ENCODE data around the gene DAGLA. TPM values are rescaled to one million over a fixed set of nuclear protein-coding genes. Genes with fewer than 3 reads are reported as not detected.

DAGLA gene
- total RNA-seq, 1 experiment from 2014 or later = 3.1 TPM

DNA sequence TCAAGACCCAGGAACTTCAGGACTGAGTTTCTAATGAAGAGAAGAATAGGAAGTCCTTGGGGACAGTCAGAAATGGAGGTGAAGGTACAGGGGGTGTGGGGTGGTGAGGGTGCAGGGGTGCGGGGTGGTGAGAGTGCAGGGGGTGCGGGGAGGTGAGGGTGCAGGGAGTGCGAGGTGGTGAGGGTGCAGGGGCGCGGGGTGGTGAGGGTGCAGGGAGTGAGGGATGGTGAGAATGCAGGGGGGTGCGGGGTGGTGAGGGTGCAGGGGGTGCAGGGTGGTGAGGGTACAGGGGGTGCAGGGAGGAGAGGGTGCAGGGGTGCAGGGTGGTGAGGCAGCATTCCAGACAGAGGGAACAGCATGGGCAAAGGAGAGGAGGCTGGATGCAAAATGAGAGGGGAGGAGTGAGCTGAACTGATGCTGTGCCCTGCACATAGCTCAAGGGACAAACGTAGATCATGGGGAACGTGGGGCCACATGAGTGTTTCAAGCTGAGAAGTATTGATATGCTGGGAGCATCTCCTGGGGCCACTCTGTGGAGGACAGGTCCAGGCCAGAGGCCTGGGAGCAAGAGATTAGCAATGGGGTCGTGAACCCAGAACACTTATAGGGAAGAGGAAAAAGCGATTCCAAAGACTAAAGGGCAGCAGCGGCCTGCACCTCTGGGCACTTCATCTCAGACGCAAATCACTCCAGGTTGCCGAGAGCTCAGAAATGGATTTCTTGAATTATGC lies 23.7 kb upstream of the DAGLA start:
- ChIA-PET POLR2A (no interaction called here), CTCF (interaction anchor here (0.7 to 1.6 kb wide), 11 partner anchors 10 to 131 kb away, joined by 3 to 6 read pairs (median 3); no protein-coding TSS in a partner anchor)
- Mint-ChIP-seq H3K36me3 (no peaks in the 10 kb centered on the region), H3K27me3 (ENCODE audit: low read depth) (no peaks in the 10 kb centered on the region; the same call in none of the 2 replicates), H3K9me3 (no peaks in the 10 kb centered on the region), H3K27ac (no peak overlapping the region), H3K4me3 (no peak overlapping the region), H3K4me1 (peaks cover 48% of the 10 kb centered on the region)
- ATAC-seq = no peak
- TF ChIP-seq GTF2I (CRISPR knock-in tag; conservative IDR thresholded peaks at IDR 0.05) = no peak
- TF ChIP-seq, protein P1, sequence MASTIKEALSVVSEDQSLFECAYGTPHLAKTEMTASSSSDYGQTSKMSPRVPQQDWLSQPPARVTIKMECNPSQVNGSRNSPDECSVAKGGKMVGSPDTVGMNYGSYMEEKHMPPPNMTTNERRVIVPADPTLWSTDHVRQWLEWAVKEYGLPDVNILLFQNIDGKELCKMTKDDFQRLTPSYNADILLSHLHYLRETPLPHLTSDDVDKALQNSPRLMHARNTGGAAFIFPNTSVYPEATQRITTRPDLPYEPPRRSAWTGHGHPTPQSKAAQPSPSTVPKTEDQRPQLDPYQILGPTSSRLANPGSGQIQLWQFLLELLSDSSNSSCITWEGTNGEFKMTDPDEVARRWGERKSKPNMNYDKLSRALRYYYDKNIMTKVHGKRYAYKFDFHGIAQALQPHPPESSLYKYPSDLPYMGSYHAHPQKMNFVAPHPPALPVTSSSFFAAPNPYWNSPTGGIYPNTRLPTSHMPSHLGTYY (CRISPR knock-in tag; IDR thresholded peaks at IDR 0.05) = 0 out of 2 replicates have a peak, but pooled peaks have one; percentile 29
- no peak for TF ChIP-seq ATF1 (CRISPR knock-in tag; IDR thresholded peaks at IDR 0.05)
- no peak for TF ChIP-seq KAT7 (CRISPR knock-in tag; IDR thresholded peaks at IDR 0.05; ENCODE audit: borderline replicate concordance)
- TF ChIP-seq SOX15 (CRISPR knock-in tag; IDR thresholded peaks at IDR 0.05) = no peak
- no peak for DNase-seq (ENCODE audit: low spot score)

DNA sequence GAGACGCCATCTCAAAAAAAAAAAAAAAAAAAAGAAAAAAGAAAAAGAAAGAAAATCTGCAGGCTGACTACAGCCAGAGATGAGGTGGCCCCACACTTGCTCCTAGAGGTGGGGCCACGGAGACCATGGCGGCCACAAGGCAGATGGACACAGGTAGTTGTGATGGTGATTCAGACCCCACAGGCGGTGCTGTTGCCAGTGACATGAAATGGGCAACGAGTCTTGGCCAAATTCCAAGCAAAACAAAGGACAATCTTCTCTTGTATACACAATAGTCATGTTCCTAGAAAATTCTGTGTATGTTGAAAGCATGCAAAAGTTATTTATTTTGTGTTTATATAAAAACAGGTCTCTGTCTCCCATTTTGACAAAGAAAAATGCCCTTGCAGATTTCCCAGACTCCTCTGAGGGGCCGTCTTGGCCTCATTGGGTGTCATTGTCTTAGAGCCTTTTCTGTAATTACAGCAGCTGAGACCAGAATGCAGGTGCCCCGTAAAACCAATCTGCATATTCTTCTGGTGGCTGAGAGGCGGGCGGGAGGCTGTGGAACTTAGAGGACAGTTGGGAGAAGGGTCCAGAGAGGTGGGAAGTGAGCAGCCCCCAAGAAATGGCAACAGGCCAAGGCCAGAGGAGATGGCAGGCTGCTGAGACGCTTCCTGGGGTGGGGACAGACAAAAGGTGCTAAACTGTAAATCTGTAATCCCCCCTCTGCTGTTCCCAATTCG lies 22.5 kb upstream of the DAGLA start:
- Mint-ChIP-seq H3K4me3 (no peak overlapping the region), H3K27ac (no peak overlapping the region), H3K9me3 (no peaks in the 10 kb centered on the region), H3K27me3 (ENCODE audit: low read depth) (no peaks in the 10 kb centered on the region; the same call in none of the 2 replicates), H3K4me1 (peaks cover 44% of the 10 kb centered on the region), H3K36me3 (no peaks in the 10 kb centered on the region)
- ChIA-PET CTCF (interaction anchor here (1.6 kb wide), 2 partner anchors 76 to 90 kb away, joined by 4 to 6 read pairs; no protein-coding TSS in a partner anchor), POLR2A (no interaction called here)
- TF ChIP-seq, protein P2, sequence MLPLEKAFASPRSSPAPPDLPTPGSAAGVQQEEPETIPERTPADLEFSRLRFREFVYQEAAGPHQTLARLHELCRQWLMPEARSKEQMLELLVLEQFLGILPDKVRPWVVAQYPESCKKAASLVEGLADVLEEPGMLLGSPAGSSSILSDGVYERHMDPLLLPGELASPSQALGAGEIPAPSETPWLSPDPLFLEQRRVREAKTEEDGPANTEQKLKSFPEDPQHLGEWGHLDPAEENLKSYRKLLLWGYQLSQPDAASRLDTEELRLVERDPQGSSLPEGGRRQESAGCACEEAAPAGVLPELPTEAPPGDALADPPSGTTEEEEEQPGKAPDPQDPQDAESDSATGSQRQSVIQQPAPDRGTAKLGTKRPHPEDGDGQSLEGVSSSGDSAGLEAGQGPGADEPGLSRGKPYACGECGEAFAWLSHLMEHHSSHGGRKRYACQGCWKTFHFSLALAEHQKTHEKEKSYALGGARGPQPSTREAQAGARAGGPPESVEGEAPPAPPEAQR (CRISPR knock-in tag; IDR thresholded peaks at IDR 0.05) = no peak
- TF ChIP-seq, protein P3, sequence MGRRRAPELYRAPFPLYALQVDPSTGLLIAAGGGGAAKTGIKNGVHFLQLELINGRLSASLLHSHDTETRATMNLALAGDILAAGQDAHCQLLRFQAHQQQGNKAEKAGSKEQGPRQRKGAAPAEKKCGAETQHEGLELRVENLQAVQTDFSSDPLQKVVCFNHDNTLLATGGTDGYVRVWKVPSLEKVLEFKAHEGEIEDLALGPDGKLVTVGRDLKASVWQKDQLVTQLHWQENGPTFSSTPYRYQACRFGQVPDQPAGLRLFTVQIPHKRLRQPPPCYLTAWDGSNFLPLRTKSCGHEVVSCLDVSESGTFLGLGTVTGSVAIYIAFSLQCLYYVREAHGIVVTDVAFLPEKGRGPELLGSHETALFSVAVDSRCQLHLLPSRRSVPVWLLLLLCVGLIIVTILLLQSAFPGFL (CRISPR knock-in tag; IDR thresholded peaks at IDR 0.05; ENCODE audit: borderline replicate concordance) = no peak
- TF ChIP-seq JUN (CRISPR knock-in tag; IDR thresholded peaks at IDR 0.05) = no peak
- ATAC-seq (no peak), DNase-seq (ENCODE audit: low spot score) (no peak)

DNA sequence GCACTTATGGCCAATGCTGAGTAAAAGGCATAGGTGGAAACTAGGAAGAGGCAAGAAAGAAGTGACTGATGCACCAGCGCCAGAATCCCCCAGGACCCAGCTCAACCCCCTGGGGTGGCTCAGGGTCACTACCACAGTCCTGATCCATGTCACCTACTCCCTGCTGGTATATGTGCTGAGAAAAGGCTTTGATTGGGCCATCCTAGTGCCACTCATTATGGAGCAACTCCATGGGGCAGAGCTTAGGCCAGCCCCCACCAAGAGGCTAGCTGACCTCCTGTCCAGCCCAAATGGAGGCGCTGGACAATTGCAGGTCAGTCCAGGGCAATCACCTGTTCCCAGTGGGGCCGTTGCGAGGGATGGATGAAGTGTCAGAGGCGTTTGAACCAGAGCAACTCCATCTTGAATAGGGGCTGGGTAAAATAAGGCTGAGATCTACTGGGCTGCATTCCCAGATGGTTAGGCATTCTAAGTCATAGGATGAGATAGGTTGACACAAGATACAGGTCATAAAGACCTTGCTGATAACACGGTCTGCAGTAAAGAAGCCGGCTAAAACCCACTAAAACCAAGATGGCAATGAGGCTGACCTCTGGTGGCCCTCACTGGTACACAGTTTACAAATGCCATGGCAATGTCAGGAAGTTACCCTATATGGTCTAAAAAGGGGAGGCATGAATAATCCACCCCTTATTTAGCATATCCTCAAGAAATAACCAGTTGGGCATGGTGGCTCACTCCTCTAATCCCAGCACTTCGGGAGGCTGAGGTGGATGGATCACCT lies 20.6 kb upstream of the DAGLA start:
- Mint-ChIP-seq H3K36me3 (no peaks in the 10 kb centered on the region), H3K4me3 (no peak overlapping the region), H3K27me3 (ENCODE audit: low read depth) (no peaks in the 10 kb centered on the region; the same call in 1 of the 2 replicates), H3K9me3 (no peaks in the 10 kb centered on the region), H3K4me1 (peaks cover 40% of the 10 kb centered on the region), H3K27ac (no peak overlapping the region)
- CTCF ChIA-PET = interaction anchor here (0.7 to 1.2 kb wide), 3 partner anchors 60 to 146 kb away, joined by 3 to 4 read pairs (median 3); no protein-coding TSS in a partner anchor
- ATAC-seq (peak; percentile 70), DNase-seq (ENCODE audit: low spot score) (no peak)
- POLR2A ChIA-PET = no interaction called here
- TF ChIP-seq SMAD3 (CRISPR knock-in tag; IDR thresholded peaks at IDR 0.05; ENCODE audit: borderline replicate concordance) (no peak), EMX1 (CRISPR knock-in tag; IDR thresholded peaks at IDR 0.05) (0 out of 2 replicates have a peak, but pooled peaks have one; percentile 68)
- TF ChIP-seq, protein P4, sequence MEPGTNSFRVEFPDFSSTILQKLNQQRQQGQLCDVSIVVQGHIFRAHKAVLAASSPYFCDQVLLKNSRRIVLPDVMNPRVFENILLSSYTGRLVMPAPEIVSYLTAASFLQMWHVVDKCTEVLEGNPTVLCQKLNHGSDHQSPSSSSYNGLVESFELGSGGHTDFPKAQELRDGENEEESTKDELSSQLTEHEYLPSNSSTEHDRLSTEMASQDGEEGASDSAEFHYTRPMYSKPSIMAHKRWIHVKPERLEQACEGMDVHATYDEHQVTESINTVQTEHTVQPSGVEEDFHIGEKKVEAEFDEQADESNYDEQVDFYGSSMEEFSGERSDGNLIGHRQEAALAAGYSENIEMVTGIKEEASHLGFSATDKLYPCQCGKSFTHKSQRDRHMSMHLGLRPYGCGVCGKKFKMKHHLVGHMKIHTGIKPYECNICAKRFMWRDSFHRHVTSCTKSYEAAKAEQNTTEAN (CRISPR knock-in tag; IDR thresholded peaks at IDR 0.05) = no peak

Data from WTC11 (cell line).